ENCODE results near the gene SPIB. TPM values are rescaled to one million over a fixed set of nuclear protein-coding genes. Genes with fewer than 3 reads are reported as not detected.

The SPIB gene
- total and polyA plus RNA-seq, 4 donors: 0.09 to 5.0 (median 0.36) TPM

DNA sequence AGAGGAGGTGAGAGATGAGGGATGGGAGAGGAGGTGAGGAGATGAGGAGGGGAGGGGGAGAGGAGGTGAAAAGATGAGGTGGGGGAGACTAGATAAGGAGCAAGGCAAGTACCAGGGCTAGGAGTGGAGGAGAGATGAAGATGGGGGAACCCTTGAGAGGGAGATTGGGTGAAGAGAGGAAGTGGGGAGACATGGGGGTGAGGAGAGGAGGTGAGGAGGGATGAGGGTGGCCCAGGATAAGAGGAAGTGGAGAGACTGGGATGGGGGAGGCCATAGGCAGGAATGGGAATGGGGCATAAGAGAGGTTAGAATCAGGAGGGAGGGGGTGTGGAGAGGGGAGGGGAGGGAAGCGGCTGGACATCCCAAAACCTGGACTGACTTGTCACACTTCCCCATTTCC is 40.9 kb downstream of the SPIB start:
- no peak for DNase-seq (ENCODE audit: low spot score)
- Histone ChIP-seq H3K4me1 (ENCODE audit: control insufficient read depth in 4 of 4, insufficient read depth in 4 of 4, low read length in 3 of 4) (no peaks in the 10 kb centered on the region), H3K9ac (ENCODE audit: low read depth in 1 of 2, low read length in 2 of 2) (no peak overlapping the region), H3K36me3 (ENCODE audit: control insufficient read depth in 4 of 4, insufficient read depth in 3 of 4, low read depth in 1 of 4, low read length in 3 of 4) (no peaks in the 10 kb centered on the region), H3K9me3 (ENCODE audit: control insufficient read depth in 4 of 4, low read length in 3 of 4) (no peaks in the 10 kb centered on the region), H3K4me3 (ENCODE audit: low read depth in 1 of 3, low read length in 3 of 3) (no peak overlapping the region), H3K27me3 (ENCODE audit: control insufficient read depth in 4 of 4, insufficient read depth in 4 of 4, low read length in 3 of 4) (peaks cover 0 to 2% (median 0%) of the 10 kb centered on the region in 4 donors), H3K27ac (ENCODE audit: low read depth in 1 of 2, low read length in 2 of 2) (no peak overlapping the region)
- no peak for TF ChIP-seq NR2F2 (IDR thresholded peaks at IDR 0.05)
- TF ChIP-seq, protein P1, sequence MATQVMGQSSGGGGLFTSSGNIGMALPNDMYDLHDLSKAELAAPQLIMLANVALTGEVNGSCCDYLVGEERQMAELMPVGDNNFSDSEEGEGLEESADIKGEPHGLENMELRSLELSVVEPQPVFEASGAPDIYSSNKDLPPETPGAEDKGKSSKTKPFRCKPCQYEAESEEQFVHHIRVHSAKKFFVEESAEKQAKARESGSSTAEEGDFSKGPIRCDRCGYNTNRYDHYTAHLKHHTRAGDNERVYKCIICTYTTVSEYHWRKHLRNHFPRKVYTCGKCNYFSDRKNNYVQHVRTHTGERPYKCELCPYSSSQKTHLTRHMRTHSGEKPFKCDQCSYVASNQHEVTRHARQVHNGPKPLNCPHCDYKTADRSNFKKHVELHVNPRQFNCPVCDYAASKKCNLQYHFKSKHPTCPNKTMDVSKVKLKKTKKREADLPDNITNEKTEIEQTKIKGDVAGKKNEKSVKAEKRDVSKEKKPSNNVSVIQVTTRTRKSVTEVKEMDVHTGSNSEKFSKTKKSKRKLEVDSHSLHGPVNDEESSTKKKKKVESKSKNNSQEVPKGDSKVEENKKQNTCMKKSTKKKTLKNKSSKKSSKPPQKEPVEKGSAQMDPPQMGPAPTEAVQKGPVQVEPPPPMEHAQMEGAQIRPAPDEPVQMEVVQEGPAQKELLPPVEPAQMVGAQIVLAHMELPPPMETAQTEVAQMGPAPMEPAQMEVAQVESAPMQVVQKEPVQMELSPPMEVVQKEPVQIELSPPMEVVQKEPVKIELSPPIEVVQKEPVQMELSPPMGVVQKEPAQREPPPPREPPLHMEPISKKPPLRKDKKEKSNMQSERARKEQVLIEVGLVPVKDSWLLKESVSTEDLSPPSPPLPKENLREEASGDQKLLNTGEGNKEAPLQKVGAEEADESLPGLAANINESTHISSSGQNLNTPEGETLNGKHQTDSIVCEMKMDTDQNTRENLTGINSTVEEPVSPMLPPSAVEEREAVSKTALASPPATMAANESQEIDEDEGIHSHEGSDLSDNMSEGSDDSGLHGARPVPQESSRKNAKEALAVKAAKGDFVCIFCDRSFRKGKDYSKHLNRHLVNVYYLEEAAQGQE (IDR thresholded peaks at IDR 0.05): no peak
- TF ChIP-seq YY1 (IDR thresholded peaks at IDR 0.05): no peak
- TF ChIP-seq, protein P2, sequence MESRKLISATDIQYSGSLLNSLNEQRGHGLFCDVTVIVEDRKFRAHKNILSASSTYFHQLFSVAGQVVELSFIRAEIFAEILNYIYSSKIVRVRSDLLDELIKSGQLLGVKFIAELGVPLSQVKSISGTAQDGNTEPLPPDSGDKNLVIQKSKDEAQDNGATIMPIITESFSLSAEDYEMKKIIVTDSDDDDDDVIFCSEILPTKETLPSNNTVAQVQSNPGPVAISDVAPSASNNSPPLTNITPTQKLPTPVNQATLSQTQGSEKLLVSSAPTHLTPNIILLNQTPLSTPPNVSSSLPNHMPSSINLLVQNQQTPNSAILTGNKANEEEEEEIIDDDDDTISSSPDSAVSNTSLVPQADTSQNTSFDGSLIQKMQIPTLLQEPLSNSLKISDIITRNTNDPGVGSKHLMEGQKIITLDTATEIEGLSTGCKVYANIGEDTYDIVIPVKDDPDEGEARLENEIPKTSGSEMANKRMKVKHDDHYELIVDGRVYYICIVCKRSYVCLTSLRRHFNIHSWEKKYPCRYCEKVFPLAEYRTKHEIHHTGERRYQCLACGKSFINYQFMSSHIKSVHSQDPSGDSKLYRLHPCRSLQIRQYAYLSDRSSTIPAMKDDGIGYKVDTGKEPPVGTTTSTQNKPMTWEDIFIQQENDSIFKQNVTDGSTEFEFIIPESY (IDR thresholded peaks at IDR 0.05): no peak
- no peak for TF ChIP-seq EGR1 (IDR thresholded peaks at IDR 0.05; ENCODE audit: low read depth in 2 of 2)
- TF ChIP-seq, protein P3, sequence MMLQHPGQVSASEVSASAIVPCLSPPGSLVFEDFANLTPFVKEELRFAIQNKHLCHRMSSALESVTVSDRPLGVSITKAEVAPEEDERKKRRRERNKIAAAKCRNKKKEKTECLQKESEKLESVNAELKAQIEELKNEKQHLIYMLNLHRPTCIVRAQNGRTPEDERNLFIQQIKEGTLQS (IDR thresholded peaks at IDR 0.05): no peak
- no peak for TF ChIP-seq RAD21 (IDR thresholded peaks at IDR 0.05)
- no peak for TF ChIP-seq SP1 (IDR thresholded peaks at IDR 0.05)
- TF ChIP-seq, protein P4, sequence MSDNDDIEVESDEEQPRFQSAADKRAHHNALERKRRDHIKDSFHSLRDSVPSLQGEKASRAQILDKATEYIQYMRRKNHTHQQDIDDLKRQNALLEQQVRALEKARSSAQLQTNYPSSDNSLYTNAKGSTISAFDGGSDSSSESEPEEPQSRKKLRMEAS (IDR thresholded peaks at IDR 0.05): no peak
- TF ChIP-seq, protein P5, sequence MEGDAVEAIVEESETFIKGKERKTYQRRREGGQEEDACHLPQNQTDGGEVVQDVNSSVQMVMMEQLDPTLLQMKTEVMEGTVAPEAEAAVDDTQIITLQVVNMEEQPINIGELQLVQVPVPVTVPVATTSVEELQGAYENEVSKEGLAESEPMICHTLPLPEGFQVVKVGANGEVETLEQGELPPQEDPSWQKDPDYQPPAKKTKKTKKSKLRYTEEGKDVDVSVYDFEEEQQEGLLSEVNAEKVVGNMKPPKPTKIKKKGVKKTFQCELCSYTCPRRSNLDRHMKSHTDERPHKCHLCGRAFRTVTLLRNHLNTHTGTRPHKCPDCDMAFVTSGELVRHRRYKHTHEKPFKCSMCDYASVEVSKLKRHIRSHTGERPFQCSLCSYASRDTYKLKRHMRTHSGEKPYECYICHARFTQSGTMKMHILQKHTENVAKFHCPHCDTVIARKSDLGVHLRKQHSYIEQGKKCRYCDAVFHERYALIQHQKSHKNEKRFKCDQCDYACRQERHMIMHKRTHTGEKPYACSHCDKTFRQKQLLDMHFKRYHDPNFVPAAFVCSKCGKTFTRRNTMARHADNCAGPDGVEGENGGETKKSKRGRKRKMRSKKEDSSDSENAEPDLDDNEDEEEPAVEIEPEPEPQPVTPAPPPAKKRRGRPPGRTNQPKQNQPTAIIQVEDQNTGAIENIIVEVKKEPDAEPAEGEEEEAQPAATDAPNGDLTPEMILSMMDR (IDR thresholded peaks at IDR 0.05; ENCODE audit: low read depth, low read length, missing input control): no peak
- no peak for TF ChIP-seq TAF1 (conservative IDR thresholded peaks at IDR 0.05)
- TF ChIP-seq JUND (IDR thresholded peaks at IDR 0.05): no peak
- no peak for TF ChIP-seq RXRA (IDR thresholded peaks at IDR 0.05)
- TF ChIP-seq GABPA (IDR thresholded peaks at IDR 0.05 in 1 of 2, conservative IDR thresholded peaks at IDR 0.05 in 1 of 2): no peak
- no peak for TF ChIP-seq FOXA1 (IDR thresholded peaks at IDR 0.05)
- TF ChIP-seq HNF4A (conservative IDR thresholded peaks at IDR 0.05): no peak
- TF ChIP-seq HNF4G (IDR thresholded peaks at IDR 0.05): no peak
- no peak for TF ChIP-seq FOXA2 (IDR thresholded peaks at IDR 0.05)
- WGBS: 52% methylated on average over 1 of the region's 1 CpG

All from liver (tissue), 9 donors.